ENCODE measurements around the gene OR10AD1.
A peak's percentile ranks its signal among the peaks of the same experiment; 100 is the strongest.
"Not testable (repeated sequence)": the region's sequence is repeated elsewhere in the genome, so short reads cannot be mapped to it uniquely, and the experiment has no call there.

The OR10AD1 gene

DNA sequence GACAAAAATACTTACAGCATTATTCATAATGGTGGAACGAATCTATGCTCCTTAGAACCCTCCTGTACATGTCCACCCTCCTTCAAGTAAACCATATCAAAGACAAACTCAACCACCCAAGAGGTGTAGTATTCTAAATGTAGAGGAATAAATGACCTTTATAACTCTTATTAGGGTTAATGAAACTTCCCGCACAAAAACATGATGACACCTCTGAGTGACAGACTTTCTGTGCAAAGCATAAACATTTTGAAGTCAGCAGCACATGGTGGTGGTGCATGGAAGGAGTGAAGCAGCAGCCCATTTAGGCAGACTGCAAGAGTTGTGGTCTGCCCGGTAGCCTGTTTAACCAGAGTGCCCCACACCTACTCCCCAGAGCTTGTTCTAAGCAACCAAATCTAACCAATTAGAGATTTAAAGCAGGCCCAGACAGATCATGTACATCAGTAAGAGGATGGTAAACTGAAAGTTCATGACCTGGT lies 45.2 kb downstream of the OR10AD1 start:
- peak; percentile 30 for DNase-seq

GRCh38 chr12:48157018-48157888 lies 45.8 kb downstream of the OR10AD1 start, which contains the start of gene ASB8:
TSS of gene ASB8 (minus strand) at chr12:48157515. CDS start at chr12:48153496, 4,019 bp downstream.
- peak; percentile 100 for DNase-seq

GRCh38 chr12:48156652-48157017 lies 46.5 kb downstream of the OR10AD1 start:
- no peak for DNase-seq

GRCh38 chr12:48155786-48156185 lies 47.3 kb downstream of the OR10AD1 start:
- DNase-seq = not testable (repeated sequence)

Measured in hematopoietic multipotent progenitor cell treated with erythropoietin and hydrocortisone succinate and interleukin-3 and kit ligand, for 6 days (in vitro differentiated cells).